Smooth muscle cell (in vitro differentiated cells): ENCODE results near the gene SLC36A4. TPM values are rescaled to one million over a fixed set of nuclear protein-coding genes. Genes with fewer than 3 reads are reported as not detected.
"Not testable (repeated sequence)": the region's sequence is repeated elsewhere in the genome, so short reads cannot be mapped to it uniquely, and the experiment has no call there.

ENCODE experiments used
- DNase-seq: peaks from one replicate; lab custom pipeline; 2025; ENCODE audit not compliant: unreplicated experiment; lab: John Stamatoyannopoulos, UW
- H2AFZ ChIP-seq: fragments of 200-600 bp; sonication (generic); 2 replicates; pipeline ENCODE4 v1.6.0; 2016; ENCODE audit warnings: antibody characterized with exemption, low read depth, mild to moderate bottlenecking
- H3F3A ChIP-seq: fragments of 200-600 bp; sonication (generic); 2 replicates; pipeline ENCODE4 v1.6.0; 2017; ENCODE audit warnings: antibody characterized with exemption, low read depth
- H3K27ac ChIP-seq: fragments of 200-600 bp; sonication (generic); 2 replicates; pipeline ENCODE4 v1.5.1; 2016; ENCODE audit warnings: low read depth, mild to moderate bottlenecking
- H3K27me3 ChIP-seq: fragments of 200-600 bp; sonication (generic); 2 replicates; pipeline ENCODE4 v1.6.1; 2016; ENCODE audit warnings: low read depth, mild to moderate bottlenecking
- H3K36me3 ChIP-seq: fragments of 200-600 bp; sonication (generic); 2 replicates; pipeline ENCODE4 v1.5.1; 2016; ENCODE audit warnings: low read depth
- H3K4me1 ChIP-seq: fragments of 200-600 bp; sonication (generic); 2 replicates; pipeline ENCODE4 v1.5.1; 2016; ENCODE audit warnings: low read depth
- H3K4me2 ChIP-seq: fragments of 200-600 bp; sonication (generic); 2 replicates; pipeline ENCODE4 v1.6.0; 2016; ENCODE audit warnings: mild to moderate bottlenecking
- H3K4me3 ChIP-seq: fragments of 200-600 bp; sonication (generic); 2 replicates; pipeline ENCODE4 v1.5.1; 2016; ENCODE audit warnings: mild to moderate bottlenecking
- H3K79me2 ChIP-seq: fragments of 200-600 bp; sonication (generic); 2 replicates; pipeline ENCODE4 v1.6.0; 2016; ENCODE audit warnings: low read depth, mild to moderate bottlenecking
- H3K9ac ChIP-seq: fragments of 200-600 bp; sonication (generic); 2 replicates; pipeline ENCODE4 v1.6.0; 2016; ENCODE audit warnings: low read depth
- H3K9me3 ChIP-seq: fragments of 200-600 bp; sonication (generic); replicated peaks from 2 replicates; pipeline ENCODE4 v1.5.1; 2016; ENCODE audit warnings: low read depth
- H4K20me1 ChIP-seq: fragments of 200-600 bp; sonication (generic); 2 replicates; pipeline ENCODE4 v1.6.0; 2016; ENCODE audit warnings: low read depth
- CTCF ChIP-seq: fragments of 200-600 bp; sonication (generic); IDR thresholded peaks from 2 replicates; pipeline ENCODE4 v1.5.1; 2017; ENCODE audit warnings: borderline replicate concordance, mild to moderate bottlenecking, antibody characterized with exemption; ENCODE audit not compliant: insufficient read depth, poor library complexity, severe bottlenecking
- WGBS: methylation state at CpG from one replicate; pipeline ENCODE4 v1.1.7; 2016; ENCODE audit warnings: low lambda C conversion rate; 5-methylcytosine and 5-hydroxymethylcytosine counted together
- polyA plus RNA-seq: library from polyadenylated mRNA; unstranded; fragments of >200 nt; fragmentation: Nextera tagmentation; extraction: Ambion mirVana; gene quantifications from 2 replicates; pipeline ENCODE4 v1.2.1, GENCODE V29; 2016
- total RNA-seq: library from RNA; depleted of rRNA; stranded (reverse); fragments of >200 nt; gene quantifications from 2 replicates; pipeline ENCODE4 v1.2.3, GENCODE V29; 2014

The SLC36A4 gene
- total and polyA plus RNA-seq, 2 experiments from 2014 or later, result 30.5 to 48.6 TPM

GRCh38 chr11:93117565-93117964 is 80.2 kb downstream of the SLC36A4 start:
- no peak for TF ChIP-seq CTCF
- 35% methylated on average over 6 of the region's 6 CpGs for WGBS
- H2AFZ ChIP-seq, result peak overlapping the region; percentile 49
- H3K4me2 ChIP-seq, result no peak overlapping the region
- no peaks in the 10 kb centered on the region for H3K27me3 ChIP-seq
- no peaks in the 10 kb centered on the region for H4K20me1 ChIP-seq
- DNase-seq, result no peak
- H3K27ac ChIP-seq, result no peak overlapping the region
- no peaks in the 10 kb centered on the region for H3F3A ChIP-seq
- no peaks in the 10 kb centered on the region for H3K79me2 ChIP-seq
- H3K4me1 ChIP-seq, result peaks cover 14% of the 10 kb centered on the region
- no peak overlapping the region for H3K4me3 ChIP-seq
- H3K9me3 ChIP-seq, result no peaks in the 10 kb centered on the region
- no peaks in the 10 kb centered on the region for H3K36me3 ChIP-seq
- H3K9ac ChIP-seq, result no peak overlapping the region

DNA sequence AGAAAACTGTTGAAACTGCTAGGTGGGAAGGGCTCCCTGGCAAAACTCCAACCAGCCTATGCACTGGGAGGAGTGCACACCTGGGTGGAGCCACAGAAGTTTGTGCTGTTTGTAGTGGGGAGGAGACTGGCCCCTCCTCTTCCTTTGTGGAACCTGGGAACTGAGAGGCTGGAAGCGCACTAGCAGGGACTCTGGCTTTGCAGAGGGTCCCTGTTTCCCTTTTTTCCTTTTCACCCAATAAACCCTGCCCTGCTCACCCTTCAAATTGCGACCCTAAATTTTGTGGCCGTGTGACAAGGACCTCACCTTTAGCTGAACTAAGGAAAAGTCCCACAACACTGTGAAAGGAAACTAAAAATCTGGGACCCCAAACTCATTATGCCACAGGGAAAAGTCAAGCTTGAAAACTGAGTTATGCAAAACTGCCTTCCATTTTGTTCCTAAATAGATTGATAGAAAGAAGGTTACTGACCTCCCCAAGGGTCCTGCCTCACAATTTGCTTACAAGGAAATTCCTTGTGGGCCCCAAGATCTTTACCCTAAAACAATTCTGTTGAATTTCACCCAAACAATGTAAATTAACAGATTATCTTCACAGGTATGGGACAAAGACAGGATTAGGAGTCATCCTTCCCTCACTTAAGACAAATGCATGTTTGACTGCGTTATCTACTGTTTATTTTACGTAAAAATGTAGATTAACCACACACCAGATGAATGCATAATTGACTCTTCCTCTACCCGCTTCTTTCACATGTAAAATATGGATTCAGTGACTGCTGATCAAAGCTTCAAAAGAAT is 81.0 kb downstream of the SLC36A4 start:
- H3K36me3 ChIP-seq, result no peaks in the 10 kb centered on the region
- no peaks in the 10 kb centered on the region for H3K79me2 ChIP-seq
- DNase-seq, result no peak
- WGBS, result 40% methylated on average over 6 of the region's 6 CpGs
- H3F3A ChIP-seq, result no peaks in the 10 kb centered on the region
- no peak overlapping the region for H3K4me2 ChIP-seq
- H4K20me1 ChIP-seq, result no peaks in the 10 kb centered on the region
- peak overlapping the region; percentile 49 for H2AFZ ChIP-seq
- H3K27me3 ChIP-seq, result no peaks in the 10 kb centered on the region
- H3K9ac ChIP-seq, result no peak overlapping the region
- peaks cover 14% of the 10 kb centered on the region for H3K4me1 ChIP-seq
- no peak for TF ChIP-seq CTCF
- no peak overlapping the region for H3K4me3 ChIP-seq
- no peak overlapping the region for H3K27ac ChIP-seq
- no peaks in the 10 kb centered on the region for H3K9me3 ChIP-seq

DNA sequence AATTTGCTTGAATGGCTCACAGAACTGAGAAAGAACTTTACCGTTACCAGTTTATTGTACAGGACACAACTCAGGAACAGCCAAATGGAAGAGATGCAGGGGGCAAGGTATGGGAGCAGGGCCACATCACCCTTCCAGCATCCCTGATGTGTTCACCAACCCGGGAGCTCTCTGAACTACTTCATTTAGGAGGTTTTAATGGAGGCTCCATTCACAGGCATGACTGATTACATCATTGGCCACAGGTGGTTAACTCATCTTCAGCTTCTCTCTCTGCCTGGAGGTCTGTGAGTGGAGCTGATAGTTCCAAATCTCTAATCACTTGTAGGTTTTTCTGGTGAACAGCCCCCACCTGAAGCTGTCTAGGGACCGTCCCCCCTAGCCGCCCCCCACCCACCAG is 83.5 kb downstream of the SLC36A4 start:
- no peak overlapping the region for H3K9ac ChIP-seq
- no peak overlapping the region for H3K4me2 ChIP-seq
- no peaks in the 10 kb centered on the region for H3K9me3 ChIP-seq
- peaks cover 14% of the 10 kb centered on the region for H3K4me1 ChIP-seq
- H3K36me3 ChIP-seq, result no peaks in the 10 kb centered on the region
- H3K4me3 ChIP-seq, result no peak overlapping the region
- H3K27me3 ChIP-seq, result no peaks in the 10 kb centered on the region
- 86% methylated on average over 4 of the region's 4 CpGs for WGBS
- H4K20me1 ChIP-seq, result no peaks in the 10 kb centered on the region
- no peaks in the 10 kb centered on the region for H3K79me2 ChIP-seq
- no peak for TF ChIP-seq CTCF
- DNase-seq, result no peak
- H3K27ac ChIP-seq, result no peak overlapping the region
- H2AFZ ChIP-seq, result no peak overlapping the region
- no peaks in the 10 kb centered on the region for H3F3A ChIP-seq

GRCh38 chr11:93113824-93114223 is 84.0 kb downstream of the SLC36A4 start:
- Histone ChIP-seq H3K4me1 (peaks cover 14% of the 10 kb centered on the region), H3K4me3 (no peak overlapping the region), H3K36me3 (no peaks in the 10 kb centered on the region), H3K9me3 (no peaks in the 10 kb centered on the region), H3K9ac (no peak overlapping the region), H4K20me1 (no peaks in the 10 kb centered on the region), H2AFZ (no peak overlapping the region), H3K79me2 (no peaks in the 10 kb centered on the region), H3F3A (no peaks in the 10 kb centered on the region), H3K27me3 (no peaks in the 10 kb centered on the region), H3K27ac (no peak overlapping the region), H3K4me2 (no peak overlapping the region)
- no peak for DNase-seq
- 82% methylated on average over 3 of the region's 3 CpGs for WGBS
- no peak for TF ChIP-seq CTCF

- not testable (repeated sequence) for H3K4me1 ChIP-seq, H3K9me3 ChIP-seq, H3K79me2 ChIP-seq, H3K27me3 ChIP-seq, H4K20me1 ChIP-seq, H2AFZ ChIP-seq, H3K27ac ChIP-seq, DNase-seq, H3K9ac ChIP-seq, H3F3A ChIP-seq, H3K4me3 ChIP-seq, H3K36me3 ChIP-seq, H3K4me2 ChIP-seq
These were observed 86.6 kb downstream of the SLC36A4 start for GRCh38 chr11:93111147-93111546.
